ENCODE measurements around the gene SEMG2.
A peak's percentile ranks its signal among the peaks of the same experiment; 100 is the strongest.

Gene SEMG2

DNA sequence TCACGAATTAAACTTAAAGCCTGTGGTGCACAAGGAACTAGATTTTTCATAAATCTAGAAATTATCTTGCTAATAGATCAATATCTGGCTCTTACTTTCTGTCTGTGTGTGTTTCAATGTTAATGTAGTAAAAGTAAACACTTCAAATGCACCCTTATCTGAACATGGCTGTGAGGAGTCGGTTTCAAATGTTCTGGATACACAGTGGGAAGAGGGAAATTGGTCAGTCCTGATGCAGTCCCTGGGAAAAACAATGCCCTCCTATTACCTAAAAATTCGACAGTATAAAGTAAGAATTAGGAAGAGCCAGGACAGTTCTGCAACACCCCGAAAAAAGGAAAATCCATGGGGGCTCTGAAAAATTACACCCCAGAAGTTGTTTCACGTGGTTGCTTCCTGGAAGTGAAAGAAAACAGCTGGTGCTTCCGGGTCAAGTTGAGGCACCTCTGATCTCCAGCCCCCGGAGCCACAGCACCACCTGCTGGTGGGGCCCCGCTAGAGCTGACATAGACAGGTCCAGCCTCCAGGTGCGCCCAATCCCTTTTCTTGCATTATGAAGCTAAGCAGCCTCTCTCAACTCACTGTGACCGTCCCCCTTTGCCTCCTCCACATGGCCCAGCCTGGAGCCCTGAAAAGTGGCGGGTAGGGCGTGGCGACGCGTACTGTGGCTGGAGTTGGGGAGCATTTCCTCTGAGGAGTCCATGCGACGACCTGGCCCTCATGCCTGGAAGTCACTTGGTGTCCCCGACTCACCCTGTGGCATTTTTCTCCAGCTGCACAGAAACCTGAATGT lies 8.3 kb downstream of the SEMG2 start:
- peak; percentile 23 for DNase-seq

DNA sequence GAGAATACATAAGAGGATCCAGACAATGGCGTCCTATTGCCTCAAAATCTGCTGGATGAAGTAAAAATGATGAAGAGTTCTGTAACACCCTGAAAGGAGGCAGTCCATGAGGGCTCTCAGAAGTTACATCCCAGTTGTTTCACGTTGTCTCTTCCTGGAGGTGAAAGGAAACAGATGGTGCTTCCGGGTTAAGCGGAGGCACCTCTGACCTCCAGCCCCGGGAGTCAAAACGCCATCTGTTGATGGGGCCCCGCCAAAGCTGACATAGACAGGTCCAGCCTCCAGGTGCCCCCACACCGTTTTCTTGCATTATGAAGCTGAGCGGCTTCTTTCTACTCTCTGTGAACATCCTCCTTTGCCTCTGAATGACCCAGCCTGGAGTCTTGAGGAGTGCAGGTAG lies 9.5 kb downstream of the SEMG2 start:
- DNase-seq: no peak

DNA sequence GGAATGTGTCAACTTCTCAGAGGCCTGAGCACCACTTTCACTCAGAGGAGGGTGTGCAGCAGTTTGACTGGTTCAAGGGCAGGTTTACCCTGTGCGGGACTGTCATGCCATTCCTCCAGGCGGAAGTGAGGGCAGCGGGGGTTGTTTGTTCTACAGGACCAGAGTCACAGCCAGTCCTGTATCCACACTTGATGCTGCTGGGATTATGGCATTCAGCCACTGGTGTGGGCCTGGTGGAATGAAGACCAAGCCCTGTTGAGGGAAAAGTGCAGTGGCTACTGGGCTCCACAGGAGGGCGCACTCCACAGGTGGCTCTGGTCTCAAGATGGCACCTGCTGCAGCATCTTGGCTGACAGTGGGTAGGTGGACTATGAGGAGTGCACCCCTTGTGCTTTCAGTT lies 14.8 kb downstream of the SEMG2 start:
- DNase-seq: no peak

DNA sequence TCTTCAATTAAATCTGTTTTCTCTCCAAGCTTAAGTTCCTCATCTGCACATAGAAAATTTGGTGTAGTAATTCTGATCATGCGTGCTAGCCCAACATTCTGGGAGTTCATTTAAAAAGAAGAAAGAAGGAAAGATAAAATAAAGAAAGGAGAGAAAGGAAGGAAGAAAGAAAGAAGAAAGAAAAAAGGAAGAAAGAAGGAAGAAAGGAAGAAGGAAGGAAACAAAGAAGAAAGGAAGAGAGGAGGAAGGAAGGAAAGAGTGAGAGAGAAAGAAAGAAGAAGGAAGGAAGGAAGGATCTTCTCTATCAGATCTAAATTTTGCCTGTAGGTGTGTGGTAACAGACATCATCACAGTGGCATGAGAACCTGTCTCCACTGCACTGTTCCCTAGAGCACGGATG lies 17.0 kb downstream of the SEMG2 start:
- no peak for DNase-seq

DNA sequence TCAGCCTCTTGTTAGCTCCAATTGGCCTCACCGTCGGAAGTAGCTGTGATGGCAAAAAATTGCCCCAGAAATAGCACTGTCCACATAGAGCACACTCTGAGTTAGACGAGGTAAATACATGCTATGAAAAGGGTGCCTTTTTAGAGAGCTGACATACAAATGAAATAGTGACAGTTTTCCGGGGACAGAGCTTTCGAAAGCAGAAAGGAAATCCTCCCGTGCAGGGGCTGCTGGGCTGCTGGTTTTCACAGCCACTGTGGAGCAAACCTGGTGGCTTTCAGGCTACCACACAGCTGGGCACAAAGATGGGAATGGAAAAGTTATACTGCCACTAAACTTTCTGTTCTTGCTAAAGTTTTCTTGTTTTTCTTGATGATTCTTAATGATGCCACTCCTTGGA lies 24.9 kb downstream of the SEMG2 start:
- DNase-seq: no peak

DNA sequence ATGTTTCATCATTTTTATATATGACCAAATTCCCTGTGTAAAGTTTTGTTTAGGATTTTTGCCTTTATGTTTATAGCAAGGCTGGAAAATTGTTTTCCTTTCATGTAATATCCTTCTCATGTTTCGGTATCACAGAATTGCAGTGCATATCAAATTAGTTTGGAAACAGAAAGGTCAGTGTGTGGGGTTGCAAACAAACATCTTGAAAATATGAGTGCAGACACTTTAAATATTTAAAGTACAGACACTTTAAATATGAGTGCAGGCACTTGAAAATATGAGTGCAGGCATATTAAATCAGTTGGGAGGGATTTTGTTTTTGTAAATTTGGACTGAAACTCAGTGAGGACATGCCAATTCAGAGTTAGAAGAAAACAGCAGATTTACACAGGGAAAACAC lies 26.7 kb downstream of the SEMG2 start:
- no peak for DNase-seq

DNA sequence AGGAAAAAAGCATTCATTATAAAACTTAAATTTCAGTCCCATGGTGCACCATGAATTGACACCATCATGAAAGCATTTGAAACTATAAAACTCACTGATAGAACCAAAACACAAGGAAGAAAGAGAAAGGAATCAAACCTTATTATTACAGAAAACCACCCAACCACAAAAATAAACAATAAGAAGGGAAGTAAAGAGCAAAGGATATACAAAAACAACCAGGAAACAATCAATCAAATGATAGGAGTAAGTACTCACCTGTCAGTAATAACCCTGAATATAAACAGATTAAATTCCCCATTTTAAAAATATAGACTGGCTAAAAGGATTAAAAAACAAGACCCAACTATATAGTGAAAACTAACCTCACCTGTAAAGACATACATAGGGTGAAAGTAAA lies 27.4 kb downstream of the SEMG2 start:
- DNase-seq: no peak

DNA sequence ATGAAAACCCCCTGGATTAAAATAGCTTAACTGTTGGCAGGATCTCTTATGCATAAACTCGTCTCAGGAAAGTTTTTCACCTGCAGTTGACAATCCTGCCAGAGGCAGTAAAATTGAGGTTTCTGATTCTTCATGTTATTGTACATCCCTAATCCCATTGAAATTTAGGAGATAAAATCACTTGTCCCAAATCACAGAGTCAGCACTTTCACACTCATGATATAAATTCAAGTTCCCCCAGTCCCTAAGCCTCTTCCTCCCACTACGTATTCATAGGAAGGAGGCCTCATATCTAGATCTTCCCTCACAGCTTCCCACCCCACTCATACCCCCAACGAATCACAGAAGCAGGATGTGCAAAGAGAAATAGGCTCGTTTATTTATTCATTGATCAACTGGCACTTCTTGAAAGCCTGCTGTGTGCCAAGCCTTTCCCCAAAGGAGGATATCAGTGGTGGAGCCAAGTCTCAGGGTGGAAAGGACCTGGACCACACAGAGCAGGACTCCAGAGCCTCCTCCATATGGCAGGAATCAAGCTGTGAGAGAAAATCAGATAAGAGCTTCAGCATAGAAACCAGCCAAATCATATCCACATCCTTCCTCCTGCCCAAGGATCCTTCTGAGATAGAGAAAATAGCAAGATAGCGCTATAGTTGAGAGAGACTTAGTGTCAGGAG lies 30.8 kb downstream of the SEMG2 start:
- DNase-seq: no peak

DNA sequence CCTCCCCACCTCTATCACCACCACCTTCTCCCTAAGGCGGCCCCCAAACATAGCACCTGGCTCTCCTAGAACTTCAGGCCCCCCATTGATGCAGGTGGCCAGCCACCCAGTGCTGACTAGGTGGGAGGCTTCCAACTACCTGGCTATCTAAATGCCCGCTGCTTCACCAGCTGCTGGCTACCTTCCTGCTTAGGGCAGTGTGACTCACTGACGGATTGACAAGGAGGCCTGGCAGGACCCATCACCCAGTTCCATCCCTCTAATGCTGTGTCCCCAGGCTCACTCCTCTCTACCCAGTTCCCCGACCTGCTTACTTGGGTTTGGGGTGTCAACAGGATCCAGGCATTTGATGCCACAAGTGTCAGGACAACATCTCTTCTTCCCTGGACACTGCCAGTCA lies 32.1 kb downstream of the SEMG2 start:
- DNase-seq: no peak

DNA sequence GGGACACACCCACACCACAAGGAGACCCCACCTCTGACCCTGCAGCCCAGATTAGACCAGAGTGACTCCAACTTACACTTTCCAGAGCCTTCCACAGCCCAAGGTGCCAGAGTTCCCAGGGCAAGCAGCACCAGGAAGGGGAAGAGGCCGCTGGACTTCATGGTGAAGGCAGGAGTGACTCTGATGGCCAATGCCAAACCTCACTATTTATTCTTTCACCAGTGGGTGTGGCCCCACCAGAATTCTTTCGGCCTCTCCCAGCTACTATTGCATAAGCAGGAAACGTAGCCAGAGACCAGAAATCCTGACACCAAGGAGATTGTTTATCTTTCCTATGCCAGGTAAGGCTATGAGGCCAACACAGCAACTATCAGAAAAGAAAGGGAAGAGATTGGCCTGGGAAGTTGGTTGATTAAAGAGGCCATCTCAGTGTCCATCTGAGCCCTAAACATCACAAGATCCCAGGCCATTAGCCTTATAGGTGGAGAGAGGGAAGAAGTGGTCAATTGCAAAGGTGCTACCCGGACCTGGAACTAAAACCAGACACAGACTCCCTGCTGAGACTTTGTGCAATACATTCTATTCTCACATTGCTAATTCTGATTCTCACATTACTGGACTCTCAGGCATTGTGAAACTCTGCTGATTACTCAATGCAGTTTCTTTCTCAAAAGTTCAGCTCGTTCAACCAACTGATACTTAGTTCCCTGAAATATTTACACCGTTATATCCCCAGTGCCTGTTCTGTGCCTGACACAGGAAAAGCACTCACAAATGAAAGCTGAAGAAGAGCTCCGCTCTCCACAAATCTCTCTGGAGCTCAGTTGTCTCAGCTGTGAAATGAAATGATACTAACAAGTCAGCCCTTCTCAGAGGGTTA lies 33.5 kb downstream of the SEMG2 start, which contains the start of gene SLPI:
TSS of gene SLPI (minus strand) at position 182 of the 880 bp plus-strand sequence. CDS start at position 161, 21 bp downstream.
- DNase-seq: no peak

DNA sequence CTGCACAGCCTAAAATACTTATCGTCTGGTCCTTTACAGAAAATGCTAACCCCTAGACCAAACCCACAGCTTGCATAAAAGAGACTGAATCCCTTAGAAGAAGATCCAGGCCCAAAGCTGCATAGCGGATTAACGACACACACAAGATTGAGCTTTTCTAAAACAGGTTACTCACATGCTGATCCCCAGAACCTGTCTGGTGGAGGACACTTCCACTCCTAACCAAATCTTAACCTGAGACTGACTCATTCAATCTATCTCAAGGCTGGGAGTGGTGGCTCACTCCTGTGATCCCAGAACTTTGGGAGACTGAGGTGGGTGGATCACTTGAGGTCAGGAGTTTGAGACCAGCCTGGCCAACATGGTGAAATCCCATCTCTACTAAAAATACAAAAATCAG lies 36.0 kb downstream of the SEMG2 start:
- no peak for DNase-seq

DNA sequence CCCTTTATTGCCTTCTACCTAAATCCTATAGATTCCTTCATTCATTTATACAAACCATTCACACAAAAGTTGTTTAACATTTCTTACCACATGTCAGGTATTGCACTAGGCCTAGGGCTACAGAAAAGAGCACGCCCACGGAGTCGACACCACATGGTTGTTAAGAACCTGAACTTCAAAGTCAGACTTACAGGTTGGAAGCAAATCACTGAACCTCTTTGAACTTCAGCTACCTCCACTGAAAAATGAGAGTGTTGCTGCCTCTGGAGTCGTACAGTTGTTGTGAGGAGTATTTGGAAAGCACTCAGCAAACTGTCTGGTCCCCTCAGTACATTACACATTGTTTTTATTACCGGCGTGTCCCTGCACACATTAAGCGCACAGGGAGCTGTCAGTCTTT lies 36.5 kb downstream of the SEMG2 start:
- no peak for DNase-seq

DNA sequence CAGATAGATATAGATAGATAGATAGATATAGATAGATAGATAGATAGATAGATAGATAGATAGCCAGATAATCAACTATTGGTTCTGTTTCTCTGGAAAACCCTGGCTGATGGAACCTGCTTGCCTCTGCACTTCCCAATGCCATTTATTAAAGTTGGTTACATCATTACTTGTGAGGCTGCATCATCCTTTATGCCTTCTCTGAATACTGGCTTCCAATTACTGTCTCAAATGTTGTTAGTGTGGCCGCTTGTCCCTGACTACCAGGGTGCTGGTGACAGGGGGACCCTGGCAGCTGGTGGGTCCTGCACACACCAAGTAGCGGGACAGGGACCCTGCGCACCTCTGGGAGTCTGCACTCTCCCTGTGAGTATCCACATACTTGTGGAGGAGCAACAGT lies 37.1 kb downstream of the SEMG2 start:
- no peak for DNase-seq

DNA sequence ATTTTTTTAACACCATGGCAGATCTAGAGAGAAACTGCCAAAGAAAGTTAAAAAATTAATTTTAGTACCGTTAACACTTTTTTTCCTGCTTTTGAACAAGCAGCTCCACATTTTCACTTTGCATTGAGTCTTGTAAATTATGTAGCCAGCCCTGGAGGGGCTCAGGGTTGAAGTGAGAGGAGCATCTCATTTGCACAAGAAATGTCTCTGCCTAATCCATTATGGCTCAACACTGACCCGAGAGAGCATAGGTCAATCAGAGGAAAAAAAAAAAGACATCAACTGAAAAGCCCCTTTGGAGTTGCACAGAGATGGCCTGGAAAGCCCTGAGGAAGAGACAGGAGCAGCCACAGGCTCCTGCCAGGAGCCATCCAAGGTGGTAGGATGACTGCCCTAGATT lies 37.5 kb downstream of the SEMG2 start:
- no peak for DNase-seq

DNA sequence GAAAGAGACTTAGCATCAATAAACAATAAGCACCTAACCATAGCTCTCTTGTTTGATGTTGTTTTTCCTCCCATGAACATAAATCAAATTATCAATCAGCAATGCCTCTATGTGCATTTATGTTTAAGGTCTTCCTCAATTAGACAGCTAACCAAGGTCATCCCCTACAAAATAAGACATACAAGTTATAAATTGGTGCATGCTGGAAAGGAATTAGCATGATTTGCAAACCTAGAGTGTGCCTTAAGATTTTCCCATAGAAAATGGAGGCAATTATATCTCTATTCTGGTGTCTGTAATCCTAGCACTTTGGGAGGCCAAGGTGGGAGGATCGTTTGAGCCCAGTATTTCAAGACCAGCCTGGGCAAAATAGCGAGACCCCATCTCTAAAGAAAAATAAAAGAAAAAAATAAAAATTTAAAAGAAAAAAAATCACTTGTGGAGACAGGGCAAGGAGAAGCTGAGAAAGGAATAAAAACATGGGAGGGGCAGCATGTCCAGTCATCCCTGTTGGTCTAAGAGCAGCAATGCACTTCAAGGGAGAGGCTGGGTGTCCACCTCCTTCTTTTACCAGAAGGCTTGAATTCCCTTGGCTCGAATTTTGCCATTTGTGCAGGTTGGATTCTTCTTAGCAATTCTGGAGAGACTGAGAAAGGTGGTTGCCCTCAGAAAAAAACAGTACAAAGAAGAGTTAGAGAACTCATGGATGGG lies 42.5 kb downstream of the SEMG2 start:
- no peak for DNase-seq

DNA sequence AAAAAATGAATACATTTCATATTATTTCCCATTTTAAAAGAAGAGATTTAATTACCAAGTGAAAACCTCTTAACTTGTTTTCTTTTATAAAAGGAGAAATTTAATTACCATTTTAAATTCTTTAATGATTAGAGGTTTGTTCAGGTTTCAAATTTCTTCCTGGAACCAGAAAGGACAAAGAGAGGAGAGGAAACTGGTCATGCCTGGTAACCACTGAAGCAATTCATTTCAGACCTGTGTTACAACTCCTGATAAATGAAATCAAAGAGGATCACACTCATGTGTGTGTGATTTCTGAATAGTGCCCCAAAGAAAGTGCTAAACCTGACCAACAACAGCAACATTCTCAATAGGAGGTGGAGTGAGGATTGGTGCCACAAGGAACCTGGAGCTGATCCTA lies 45.8 kb downstream of the SEMG2 start:
- DNase-seq: no peak

DNA sequence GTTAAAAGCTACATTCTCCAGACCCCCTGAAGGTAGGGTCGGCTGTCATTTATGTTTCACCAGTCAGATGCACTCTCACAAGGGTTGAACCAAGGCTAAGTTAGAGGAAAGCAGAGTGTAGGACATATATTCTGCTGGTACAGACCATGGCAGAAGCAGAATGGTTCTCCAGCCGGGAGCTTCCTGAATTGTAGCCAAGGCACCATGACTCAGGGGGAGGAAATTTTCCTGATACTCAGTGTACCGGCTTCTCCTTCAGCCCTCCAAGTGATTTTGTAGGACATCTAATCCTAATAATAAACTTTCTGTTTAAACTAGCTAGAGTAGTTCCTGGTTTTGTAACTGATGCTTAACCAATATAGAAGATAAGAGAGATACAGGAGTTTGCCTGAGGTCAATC lies 47.4 kb downstream of the SEMG2 start:
- DNase-seq: no peak

DNA sequence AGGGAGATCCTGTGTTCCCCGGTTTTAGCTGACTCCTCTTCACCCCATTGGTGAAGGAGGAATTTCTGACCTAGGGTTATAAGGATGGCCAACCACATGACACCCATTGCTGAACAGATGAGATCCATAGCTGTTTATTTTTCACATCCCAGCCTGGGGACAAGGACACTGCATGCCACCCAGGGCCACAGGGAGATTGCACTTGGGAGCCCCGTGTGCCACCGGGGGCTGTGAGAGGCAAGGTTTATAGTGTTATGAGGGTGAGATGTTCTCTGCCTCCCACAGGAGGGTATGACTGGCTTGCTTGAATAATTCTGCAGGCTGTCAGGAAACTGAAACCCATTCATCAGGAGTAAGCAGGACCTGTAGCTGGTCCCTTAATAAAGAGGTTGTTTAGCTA lies 47.9 kb downstream of the SEMG2 start:
- DNase-seq: no peak

DNA sequence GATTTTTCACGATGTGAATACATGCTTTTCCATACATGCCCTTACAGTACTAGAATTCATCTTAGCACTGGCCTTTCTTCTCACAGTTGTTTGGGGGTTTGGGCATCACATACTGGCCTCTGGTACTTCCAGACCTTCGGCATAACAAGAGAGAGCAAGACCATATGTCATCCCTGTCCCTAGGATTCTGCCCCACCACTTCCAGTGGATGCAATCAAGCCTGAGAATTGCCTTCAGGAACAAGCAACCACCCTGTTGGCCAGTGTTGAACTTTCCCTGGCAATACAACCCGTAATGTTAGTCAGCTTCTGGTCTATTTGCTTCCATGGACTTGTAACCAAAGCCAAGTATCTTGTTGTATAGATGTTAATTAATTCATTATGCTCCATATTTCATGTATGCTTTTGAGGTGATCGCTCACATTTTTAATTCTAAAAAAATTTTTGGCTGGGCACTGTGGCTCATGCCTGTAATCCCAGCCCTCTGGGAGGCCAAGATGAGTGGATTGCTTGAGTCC lies 48.6 kb downstream of the SEMG2 start:
- no peak for DNase-seq

Data from NCI-H146 (cell line).